GM18868 (cell line): ENCODE results near the gene MCU.
"Not testable (repeated sequence)": the region's sequence is repeated elsewhere in the genome, so short reads cannot be mapped to it uniquely, and the experiment has no call there.

ENCODE experiments used
- ATAC-seq: cut with Tn5 transposase; IDR thresholded peaks from one replicate; pipeline ENCODE4 v1.9.1; 2021; ENCODE audit warnings: mild to moderate bottlenecking, moderate library complexity; ENCODE audit not compliant: unreplicated experiment

Gene MCU

DNA sequence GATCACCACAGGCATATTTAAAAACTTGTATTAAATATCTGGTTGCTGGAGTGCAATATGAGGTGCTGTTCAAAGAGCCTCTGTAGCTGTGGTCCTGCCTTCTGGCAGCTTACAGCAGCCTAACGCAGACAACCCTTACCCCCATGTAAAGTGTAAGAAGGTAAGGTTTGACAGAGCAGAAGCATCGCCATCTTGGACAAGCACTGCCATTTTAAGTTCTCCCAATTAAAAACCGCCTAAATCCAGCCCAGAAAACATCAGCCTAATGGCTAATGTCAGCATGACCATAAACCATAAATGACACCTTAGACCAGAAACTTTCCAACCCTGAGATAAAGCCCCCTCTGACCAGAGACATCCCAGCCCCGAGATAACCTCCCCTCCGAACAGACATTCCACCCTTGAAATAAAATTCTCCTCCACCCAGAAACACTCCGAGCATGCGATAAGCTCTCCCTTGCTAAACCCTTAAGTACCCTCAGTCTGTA is 196.3 kb downstream of the MCU start:
- ATAC-seq: no peak

DNA sequence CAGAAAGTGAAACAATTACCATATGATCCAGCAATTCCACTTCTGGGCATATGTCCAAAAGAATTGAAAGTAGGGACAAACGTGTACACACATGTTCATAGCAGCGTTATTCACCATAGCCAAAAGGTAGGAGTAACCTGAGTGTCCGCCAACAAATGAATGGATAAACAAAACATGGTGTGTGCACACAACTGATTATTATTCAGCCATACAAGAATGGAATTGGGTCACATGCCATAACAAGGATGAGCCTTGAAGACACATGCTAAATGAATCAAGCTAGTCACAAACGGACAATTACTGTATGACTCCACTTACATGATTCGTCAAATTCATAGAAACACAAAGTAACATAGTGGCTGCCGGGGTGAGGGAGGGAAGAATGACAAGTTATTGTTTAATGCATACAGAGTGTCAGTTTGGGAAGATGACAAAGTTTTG is 197.5 kb downstream of the MCU start:
- no peak for ATAC-seq

DNA sequence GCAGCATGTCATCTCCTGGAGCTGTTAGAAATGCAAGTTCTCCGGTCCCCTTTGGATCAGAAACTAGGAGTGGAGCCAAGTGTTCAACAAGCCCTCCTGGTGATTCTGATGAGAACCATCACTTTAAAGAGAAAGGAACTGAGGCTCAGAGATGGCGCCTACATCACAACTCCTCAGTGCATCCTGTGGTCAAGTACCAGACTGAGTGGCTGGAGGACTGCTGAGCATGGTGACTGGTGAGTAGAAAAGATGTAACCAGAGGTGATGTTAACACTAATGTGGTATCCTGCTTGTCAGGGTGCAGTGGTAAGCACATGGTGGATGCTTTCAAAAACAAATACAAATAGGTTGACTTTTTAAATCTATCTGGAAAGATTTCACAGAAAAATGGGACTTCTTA is 198.1 kb downstream of the MCU start:
- no peak for ATAC-seq

DNA sequence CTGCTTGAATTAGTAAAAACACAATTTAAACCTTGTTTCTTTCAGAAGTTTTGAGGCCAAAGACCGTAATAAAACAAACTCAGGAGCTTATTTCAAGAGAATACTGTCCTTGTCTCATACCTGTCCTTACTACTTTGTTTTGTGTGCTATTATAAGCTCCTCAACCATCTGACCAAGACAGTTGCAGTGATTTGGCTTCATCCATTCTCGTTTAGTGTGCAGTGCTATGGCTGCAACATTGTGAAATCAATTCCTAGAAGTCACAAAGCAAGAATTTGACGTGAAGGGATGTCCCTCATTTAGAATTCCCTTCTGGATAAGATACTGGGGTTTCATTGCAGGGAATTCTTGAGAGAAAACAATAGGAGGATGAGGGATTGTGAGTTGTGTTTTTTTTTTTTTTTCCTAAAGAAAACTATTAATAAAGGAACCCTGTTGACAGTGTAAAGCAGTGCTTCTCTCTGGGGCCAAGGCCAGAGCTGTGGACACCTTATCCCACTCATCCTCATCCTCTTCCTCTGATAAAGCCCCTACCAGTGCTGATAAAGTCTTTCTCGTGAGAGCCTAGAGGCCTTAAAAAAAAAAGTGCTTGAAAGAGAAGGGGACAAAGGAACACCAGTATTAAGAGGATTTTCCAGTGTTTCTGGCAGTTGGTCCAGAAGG is 201.3 kb downstream of the MCU start, which contains the start of gene OIT3:
OIT3 (plus strand) TSS at position 604 of the 663 bp plus-strand sequence. CDS start 60 bp downstream, outside the sequence.
- ATAC-seq: no peak

DNA sequence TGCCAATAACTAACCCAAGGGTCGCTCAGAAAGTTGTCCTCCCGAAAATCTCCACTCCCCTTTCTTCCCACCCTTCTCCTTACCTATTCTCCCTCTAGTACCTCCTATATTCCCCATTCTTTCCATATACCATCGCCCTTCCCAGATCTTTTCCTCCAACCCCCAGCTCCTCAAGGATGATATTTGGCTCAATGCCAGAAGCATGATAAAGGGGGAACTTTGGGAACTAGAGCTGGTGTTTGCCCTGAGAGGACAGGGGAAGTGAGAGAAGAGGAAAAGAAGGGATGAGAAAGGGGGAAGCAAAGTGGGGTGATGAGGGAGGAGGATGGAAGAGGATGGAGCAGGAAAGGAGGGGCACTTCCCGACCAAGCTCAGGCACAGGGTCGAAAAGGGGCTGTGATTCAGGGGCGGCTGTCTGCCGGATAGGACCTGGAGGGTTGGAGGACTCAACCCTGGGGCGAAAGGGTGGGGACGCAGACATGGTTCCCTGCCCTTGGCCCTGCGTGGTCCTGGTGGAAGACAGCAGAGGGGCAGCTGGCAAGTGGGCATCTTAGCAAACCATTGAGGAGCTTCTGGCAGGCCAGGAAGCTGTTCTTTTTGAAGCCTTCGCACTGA is 203.4 kb downstream of the MCU start:
- no peak for ATAC-seq

DNA sequence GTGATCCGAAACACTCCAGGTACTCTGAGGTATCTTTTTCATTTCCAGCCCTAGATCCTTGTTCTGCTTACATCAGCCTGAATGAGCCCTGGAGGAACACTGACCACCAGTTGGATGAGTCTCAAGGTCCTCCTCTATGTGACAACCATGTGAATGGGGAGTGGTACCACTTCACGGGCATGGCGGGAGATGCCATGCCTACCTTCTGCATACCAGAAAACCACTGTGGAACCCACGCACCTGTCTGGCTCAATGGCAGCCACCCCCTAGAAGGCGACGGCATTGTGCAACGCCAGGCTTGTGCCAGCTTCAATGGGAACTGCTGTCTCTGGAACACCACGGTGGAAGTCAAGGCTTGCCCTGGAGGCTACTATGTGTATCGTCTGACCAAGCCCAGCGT is 206.7 kb downstream of the MCU start:
- ATAC-seq: no peak

DNA sequence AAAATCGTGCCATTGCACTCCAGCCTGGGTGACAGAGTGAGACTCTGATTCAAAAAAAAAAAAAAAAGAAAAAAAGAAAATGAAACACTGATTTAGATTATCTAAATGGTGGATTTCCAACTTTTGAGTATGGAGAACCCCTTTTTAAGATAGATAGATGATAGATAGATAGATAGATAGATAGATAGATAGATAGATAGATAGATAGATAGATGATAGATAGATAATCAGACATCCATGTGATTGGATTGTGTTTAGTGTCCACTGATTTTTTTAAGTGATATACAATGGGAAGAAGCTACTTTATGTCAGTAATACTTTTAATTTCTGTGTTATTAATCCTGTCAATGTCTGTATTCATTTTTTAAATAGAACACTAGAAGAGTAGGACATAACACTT is 207.6 kb downstream of the MCU start:
- ATAC-seq: no peak

DNA sequence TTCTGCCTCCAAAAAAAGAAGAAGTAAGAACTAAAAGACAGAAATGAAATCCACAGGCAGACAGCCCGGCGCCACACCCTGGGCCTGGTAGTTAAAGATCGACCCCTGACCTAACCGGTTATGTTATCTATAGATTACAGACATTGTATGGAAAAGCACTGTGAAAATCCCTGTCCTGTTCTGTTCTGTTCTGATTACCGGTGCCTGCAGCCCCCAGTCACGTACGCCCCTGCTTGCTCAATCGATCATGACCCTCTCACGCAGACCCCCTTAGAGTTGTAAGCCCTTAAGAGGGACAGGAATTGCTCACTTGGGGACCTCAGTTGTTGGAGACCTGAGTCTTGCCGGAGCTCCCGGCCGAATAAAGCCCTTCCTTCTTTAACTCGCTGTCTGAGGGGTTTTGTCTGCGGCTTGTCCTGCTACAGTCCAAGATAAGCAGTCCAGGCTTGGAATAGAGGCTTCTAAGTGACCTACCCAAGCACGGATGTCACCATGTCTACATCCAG is 212.1 kb downstream of the MCU start:
- ATAC-seq: not testable (repeated sequence)

DNA sequence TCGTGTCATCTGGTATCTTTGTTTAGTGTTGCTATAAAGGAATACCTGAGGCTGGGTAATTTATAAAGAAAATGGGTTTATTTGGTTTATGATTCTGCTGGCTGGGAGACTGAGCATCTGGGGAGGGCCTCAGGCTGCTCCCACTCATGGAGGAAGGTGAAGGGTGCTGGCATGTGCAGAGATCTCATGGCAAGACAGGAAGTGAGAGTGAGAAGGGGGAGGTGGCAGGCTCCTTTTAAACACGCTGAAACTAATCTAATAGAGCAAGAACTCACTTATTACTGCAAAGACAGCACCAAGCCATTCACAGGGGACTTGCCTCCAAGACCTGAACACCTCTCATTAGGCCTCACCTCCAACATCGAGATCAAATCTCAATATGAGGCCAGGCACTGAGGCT is 212.9 kb downstream of the MCU start:
- no peak for ATAC-seq

DNA sequence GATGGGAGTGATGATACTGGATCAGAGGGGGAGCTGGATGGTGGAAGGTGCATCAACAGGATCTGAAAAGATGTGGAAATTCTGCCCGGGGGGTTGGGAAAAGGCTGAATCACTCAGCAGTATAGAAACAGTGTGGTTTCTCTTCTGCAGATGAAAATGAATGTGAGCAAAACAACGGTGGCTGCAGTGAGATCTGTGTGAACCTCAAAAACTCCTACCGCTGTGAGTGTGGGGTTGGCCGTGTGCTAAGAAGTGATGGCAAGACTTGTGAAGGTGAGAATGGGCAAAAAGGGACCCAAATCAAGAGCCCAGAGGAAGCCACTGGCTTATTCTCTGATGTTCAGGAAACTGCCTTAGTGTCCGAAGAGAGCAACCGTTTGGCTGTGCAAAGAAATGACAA is 214.5 kb downstream of the MCU start:
- no peak for ATAC-seq

DNA sequence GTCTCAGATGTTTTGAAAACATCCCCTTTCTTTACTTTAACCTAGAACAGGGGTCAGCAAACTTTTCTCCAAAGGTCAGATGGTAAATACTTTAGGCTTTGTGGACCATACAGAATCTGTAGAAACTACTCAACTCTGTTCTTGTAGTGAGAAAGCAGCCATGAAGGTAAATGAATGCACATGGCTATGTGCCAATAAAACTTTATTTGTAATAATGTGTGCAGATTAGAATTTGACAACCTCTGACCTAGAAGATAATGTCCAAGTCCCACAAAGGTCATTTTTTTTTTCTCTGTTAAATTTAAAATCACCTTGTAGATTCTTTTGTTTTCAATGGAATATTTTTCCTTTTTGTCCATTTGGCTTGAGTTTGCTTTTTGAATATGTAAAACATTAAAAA is 218.8 kb downstream of the MCU start:
- ATAC-seq: no peak

DNA sequence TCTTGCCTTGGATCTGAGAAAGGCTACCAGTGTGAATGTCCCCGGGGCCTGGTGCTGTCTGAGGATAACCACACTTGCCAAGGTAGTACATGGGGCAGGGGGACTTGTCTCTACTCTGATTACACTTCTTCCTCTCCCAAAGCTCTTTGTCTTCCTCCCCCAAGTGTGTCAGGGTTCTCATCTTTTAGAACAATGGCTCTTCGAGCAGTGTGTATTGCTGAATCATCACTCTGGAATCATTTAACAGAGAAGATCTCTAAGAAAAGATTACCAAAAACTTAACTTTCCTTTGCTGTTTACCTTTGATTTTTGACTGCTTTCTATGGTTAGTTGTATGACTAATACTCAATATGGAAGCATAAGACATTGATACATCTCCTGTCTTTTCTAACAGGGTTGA is 219.8 kb downstream of the MCU start:
- no peak for ATAC-seq

DNA sequence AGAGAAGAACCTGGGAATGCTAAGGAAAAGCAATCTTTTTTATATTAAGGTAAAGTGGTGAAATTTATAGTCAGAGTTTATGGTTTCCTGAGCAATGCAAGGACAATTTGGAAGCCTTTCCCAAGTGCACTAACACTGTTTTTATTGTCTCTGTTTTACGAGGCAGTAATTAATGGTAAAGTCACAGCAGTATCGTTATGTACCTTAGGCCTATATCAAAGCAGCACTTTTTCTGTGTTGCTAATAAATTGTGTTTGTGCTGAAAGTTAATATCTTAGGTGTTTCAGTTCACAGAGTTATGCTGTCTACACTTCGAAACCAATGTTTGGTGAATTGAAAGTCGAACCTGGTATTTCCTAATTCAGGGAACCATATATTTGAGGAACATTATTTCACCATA is 220.8 kb downstream of the MCU start:
- no peak for ATAC-seq

DNA sequence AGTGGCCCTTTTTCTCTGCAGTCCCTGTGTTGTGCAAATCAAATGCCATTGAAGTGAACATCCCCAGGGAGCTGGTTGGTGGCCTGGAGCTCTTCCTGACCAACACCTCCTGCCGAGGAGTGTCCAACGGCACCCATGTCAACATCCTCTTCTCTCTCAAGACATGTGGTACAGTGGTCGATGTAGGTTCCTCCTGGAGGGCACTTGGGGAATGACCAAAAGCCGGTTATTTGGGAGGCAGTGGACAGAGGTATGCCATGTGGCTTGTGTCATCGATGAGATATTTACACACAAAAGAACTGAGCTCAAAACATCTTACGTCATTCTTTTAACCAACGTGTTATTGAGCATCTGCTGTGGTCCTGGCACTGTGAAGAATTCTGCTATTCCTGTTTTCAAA is 221.3 kb downstream of the MCU start:
- ATAC-seq: no peak

DNA sequence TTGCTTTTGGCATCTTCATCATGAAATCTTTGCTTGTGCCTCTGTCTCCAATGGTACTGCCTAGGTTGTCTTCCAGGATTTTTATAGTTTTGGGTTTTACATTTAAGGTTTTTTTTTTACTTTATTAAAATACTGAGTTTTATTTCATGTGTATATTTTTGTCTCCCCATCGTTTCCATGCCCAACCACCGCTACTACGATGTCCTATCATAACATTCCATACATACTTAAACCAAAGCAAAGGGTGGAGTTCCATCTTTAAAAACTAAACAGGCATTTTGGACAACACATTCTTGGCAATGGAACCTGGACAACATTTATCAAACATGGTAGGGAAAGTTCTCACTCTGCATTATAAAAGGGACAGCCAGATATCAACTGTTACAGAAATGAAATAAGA is 225.3 kb downstream of the MCU start:
- not testable (repeated sequence) for ATAC-seq

DNA sequence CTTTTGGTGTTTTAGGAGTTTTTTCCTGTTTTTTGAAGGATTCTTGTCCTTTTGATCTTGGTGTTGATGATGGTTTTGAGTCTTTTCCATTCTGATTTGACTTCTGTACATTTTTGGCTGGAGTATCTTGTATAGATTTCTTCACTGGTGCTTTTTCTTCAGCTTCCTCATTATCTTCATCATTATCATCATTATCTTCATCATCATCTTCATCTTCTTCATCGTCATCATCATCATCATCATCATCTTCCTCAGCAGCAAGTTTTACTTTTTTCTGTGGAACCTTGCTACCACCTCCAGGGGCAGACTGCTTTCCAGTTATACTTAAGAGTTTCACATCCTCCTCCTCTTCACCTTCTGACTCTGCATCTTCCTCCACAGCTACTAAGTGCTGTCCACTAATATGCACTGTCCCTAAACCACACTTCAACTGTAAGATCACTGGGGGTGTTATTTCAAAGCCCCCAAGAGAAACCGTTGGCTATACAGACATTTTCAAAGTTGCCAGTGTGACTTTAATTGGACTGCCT is 225.9 kb downstream of the MCU start:
- not testable (repeated sequence) for ATAC-seq

DNA sequence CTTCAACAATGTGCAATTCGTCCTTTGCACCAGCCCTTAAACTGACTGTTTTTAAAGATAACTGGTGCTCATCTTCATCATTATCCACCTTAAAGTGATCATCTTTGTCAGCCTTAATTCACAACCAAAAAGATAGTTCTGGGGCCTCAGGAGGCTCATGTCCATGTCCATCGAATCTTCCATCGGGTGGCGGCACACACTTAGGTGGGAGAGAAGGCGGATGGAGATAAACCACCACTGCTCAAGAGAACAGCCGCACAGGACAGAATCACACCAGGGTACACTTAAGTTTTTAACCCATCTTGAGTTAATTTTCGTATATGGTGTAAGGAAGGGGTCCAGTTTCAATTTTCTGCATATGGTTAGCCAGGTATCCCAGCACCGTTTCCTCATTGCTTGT is 226.4 kb downstream of the MCU start:
- ATAC-seq: no peak

DNA sequence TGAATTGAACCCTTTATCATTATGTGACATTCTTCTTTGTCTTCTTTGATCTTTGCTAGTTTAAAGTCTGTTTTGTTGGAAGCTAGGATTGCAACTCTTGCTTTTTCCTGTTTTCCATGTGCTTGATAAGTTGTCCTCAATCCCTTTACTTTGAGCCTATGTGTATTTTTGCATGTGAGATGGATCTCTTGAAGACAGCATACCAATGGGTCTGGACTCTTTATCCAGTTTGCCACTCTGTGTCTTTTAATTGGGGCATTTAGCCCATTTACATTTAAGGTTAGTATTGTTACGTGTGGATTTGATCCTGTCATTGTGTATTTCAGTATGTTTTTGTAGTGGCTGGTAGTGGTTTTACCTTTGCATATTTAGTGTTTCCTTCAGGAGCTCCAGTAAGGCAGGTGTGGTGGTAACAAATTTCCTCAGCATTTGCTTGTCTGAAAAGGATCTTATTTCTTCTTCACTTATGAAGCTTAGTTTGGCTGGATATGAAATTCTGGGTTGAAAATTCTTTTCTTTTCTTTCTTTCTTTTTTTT is 229.3 kb downstream of the MCU start:
- not testable (repeated sequence) for ATAC-seq

DNA sequence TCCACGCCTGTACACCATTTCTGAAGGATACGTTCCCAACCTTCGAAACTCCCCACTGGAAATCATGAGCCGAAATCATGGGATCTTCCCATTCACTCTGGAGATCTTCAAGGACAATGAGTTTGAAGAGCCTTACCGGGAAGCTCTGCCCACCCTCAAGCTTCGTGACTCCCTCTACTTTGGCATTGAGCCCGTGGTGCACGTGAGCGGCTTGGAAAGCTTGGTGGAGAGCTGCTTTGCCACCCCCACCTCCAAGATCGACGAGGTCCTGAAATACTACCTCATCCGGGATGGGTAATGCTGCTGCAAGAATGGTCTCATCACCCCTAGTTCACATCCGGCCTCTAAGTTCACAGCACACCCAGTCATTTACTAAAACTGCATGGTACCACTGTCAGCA is 232.4 kb downstream of the MCU start:
- ATAC-seq: no peak

DNA sequence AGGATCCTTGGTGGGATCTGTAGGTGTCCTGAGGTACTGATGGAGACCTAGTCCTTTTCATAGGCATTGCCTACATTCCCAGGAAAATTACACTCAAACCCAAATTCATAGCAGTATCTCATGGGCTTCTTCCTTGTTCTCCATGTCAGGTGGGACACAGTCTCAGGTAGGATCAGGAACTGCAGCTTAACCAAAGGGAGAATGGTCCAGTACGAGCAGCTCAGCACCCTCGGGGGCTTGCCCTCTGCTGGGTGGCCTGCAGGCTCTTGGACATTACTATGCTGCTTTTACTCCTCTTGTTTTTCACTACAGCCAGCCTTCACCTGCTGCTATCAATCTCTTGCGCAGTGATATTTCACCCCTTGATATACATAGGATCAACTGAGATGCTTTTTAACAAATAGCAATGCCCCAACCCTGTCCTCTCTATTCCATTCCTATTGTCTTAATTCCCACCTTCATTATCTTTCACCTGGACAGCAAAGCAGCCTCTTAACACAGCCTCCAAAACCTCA is 234.1 kb downstream of the MCU start:
- ATAC-seq: no peak

DNA sequence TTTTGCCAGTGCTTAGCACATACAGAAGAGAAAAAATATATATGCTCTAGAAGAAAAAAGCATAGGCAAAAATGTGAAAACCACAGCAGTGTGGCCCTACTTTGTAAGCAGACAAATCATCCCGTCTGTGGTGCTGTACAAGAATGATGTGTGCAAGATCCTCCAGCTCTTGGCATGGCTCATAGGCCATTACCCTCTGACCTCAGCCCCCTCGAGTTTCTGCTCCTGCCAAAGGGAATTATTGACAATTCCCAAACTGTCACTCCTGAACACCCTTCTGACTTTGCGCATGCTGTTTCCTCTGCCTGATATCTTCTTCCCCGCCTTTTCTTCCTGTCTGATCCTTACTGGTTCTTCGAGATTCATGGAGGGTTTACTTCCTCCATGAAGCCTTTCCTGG is 235.5 kb downstream of the MCU start:
- no peak for ATAC-seq

DNA sequence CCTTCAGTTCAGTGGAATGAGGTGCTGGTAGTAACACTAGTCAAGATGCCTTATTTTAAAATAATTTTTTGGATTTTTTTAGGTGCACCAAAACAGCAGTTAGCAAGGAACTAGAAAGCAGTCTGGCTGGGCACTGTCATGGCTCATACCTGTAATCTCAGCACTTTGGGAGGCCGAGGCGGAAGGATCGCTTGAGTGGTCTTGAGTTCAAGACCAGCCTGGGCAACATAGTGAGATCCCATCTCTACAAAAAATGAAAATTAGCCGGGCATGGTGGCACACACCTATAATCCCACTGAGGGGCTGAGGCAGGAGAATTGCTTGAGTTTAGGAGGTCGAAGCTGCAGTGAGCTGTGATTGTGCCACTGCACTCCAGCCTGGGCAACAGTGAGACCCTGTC is 236.9 kb downstream of the MCU start:
- ATAC-seq: no peak
